Neural progenitor cell (in vitro differentiated cells): ENCODE results near the gene PAX7.

Experiments
- EZH2 ChIP-seq: fragments of 200-600 bp; sonication (generic); IDR thresholded peaks from 2 replicates; pipeline ENCODE4 v1.6.1; 2017; ENCODE audit warnings: antibody characterized with exemption, mild to moderate bottlenecking, moderate library complexity
- EZH2phosphoT487 ChIP-seq: fragments of 200-600 bp; sonication (generic); IDR thresholded peaks from 2 replicates; pipeline ENCODE4 v1.6.1; 2017; ENCODE audit warnings: antibody characterized with exemption
- TF ChIP-seq, protein P1 (sequence below): fragments of 200-600 bp; sonication (generic); IDR thresholded peaks from 2 replicates; pipeline ENCODE4 v1.5.1; 2017; ENCODE audit warnings: antibody characterized with exemption, mild to moderate bottlenecking

DNA sequence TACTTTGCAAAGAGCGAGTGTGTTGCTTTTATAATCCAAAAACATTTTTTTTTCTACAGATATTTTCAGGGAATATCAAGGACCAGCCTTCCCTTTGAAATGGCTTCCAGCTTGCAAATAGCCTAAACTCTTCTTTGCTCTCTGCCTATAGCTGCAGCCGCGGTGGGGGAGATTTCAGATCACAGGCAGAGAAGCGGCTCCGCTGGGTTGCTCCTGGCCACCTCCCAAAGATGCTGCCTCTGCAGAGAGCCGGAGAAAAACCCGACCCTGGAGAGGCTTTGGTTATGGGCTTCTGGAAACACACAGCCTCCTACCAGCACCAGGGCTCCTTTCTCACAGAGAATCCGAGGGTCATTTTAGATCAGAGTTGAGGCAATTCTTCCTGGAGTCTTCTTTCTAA lies 18.6 kb upstream of the PAX7 start:
- TF ChIP-seq, protein P1, sequence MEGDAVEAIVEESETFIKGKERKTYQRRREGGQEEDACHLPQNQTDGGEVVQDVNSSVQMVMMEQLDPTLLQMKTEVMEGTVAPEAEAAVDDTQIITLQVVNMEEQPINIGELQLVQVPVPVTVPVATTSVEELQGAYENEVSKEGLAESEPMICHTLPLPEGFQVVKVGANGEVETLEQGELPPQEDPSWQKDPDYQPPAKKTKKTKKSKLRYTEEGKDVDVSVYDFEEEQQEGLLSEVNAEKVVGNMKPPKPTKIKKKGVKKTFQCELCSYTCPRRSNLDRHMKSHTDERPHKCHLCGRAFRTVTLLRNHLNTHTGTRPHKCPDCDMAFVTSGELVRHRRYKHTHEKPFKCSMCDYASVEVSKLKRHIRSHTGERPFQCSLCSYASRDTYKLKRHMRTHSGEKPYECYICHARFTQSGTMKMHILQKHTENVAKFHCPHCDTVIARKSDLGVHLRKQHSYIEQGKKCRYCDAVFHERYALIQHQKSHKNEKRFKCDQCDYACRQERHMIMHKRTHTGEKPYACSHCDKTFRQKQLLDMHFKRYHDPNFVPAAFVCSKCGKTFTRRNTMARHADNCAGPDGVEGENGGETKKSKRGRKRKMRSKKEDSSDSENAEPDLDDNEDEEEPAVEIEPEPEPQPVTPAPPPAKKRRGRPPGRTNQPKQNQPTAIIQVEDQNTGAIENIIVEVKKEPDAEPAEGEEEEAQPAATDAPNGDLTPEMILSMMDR = no peak
- TF ChIP-seq EZH2 (no peak), EZH2phosphoT487 (no peak)
